Camera-type eye (tissue), 1 donor: ENCODE results near the gene CEP97. TPM values are rescaled to one million over a fixed set of nuclear protein-coding genes. Genes with fewer than 3 reads are reported as not detected.

Experiments used
- total RNA-seq: library from RNA; depleted of rRNA; stranded (reverse); fragments of >200 nt; gene quantifications from one replicate; pipeline ENCODE4 v1.2.3, GENCODE V29; 2014

Gene CEP97, protein sequence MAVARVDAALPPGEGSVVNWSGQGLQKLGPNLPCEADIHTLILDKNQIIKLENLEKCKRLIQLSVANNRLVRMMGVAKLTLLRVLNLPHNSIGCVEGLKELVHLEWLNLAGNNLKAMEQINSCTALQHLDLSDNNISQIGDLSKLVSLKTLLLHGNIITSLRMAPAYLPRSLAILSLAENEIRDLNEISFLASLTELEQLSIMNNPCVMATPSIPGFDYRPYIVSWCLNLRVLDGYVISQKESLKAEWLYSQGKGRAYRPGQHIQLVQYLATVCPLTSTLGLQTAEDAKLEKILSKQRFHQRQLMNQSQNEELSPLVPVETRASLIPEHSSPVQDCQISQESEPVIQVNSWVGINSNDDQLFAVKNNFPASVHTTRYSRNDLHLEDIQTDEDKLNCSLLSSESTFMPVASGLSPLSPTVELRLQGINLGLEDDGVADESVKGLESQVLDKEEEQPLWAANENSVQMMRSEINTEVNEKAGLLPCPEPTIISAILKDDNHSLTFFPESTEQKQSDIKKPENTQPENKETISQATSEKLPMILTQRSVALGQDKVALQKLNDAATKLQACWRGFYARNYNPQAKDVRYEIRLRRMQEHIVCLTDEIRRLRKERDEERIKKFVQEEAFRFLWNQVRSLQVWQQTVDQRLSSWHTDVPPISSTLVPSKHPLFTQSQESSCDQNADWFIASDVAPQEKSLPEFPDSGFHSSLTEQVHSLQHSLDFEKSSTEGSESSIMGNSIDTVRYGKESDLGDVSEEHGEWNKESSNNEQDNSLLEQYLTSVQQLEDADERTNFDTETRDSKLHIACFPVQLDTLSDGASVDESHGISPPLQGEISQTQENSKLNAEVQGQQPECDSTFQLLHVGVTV
- 51.5 TPM for total RNA-seq

DNA sequence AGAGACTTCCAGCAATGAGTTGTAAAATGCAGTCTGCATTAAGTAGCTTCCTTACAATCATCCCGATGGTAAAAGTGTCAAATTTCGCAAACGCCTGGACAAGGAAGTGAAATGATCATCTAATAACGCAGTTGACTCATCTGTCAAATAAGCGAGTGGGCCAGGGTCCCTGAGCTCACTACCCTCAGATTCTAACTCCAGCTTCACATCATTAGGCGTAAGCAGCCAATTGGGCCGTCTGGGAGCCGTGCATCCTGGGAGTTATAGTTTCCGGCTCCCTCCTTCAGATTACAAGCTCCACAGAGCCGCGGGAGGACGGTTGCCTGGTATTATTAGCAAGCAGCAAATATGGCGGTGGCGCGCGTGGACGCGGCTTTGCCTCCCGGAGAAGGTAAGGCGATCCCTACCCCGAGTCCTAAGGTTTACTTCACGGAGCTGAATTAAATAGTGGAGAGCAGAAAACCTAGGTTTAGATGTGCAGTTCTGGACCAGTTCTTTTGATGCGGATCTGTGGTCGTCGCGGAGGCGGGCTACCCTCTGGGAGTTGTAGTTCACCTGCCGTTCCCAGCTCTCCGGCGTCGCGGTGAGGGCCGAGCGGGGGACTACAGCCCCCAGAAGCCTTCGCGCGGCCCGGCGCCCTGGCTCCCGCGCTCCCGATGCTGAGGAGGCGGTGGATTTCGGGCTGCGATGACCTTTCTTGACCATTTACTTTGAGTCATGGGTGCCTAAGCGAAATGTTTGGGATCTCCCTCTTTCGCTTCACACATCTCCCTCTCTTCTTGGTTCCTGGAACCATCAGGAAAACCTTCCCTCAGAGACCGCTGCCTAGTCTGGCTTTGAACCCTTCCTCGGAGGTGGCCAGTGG is at the start of gene CEP97:
TSS of gene CEP97 (plus strand) at position 286 of the 865 bp plus-strand sequence. CDS start at position 349, 63 bp downstream.

DNA sequence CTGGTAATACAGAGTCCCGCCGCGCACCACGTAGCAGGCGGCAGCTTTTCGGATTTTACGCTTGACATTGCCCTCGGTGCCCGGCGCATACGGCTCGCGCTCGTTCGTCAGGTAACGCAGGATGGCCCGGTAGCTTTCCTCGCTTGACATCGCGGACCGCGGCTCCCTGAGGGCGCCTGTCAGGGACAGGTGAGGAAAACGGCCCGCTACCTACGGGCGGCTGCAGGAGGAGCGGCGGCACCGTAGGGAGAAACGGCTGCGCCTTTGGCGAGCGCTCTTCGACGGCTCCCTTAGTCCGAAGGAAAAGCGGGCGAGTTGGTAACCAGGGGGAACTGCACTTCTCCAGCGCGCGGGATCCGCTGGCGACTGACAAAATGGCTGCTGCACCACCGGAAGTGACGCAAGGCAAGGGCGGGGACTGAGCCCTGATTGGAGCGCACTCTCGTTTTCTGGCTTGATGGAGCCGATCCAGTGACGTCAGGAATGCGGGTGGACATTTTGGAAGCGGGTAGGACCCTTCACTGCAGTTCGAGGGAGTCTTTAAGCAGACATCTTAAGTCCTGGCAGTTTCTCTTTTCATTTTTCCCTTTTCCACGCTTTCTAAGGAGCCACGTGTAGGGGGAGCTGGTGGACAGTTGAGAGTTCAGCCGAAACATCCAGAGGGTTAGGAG is 47.5 kb upstream of the CEP97 start, which contains the start of gene ZBTB11:
TSS of gene ZBTB11 (minus strand) at position 368 of the 671 bp plus-strand sequence. CDS start at position 150, 218 bp downstream.

DNA sequence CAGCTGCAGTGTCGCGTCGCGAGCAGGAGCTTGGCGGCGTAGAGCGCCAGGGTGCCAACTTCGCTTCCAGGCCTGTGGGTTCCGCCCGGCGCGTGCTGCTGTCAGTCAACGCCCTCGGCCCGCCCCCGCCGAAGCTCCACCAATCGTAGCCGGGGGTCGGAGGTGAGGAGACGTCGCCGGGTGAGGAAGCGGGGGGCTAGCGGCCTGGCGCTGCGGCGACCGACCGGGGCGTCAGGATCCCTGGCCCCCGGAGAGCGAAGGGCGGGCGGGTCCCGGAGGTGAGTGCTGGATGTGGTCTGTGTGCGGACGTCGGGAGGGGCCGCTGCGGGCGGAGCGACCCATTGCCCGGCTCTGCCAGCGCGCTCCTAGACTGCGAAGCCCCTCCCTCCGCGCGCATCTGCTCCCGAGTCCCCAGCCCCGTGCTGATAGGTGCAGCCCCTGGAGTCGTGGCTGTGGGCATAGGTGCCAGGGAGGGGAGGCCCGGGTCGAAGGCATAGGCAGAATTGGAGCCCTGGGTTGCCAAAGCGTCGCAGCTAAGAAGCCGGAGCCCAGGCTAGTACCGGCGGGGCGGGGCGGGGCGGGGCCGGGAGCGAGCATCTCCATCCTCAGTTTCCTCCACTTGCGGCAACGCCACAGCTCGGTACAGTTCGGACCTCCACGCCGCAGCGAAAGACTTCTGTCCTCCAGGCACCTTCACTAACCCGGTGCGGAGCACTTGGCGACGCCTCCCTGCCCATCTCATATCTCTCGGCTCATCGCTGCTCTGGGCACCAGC is 54.8 kb downstream of the CEP97 start, which contains the start of gene NXPE3:
TSS of gene NXPE3 (plus strand) at position 165 of the 775 bp plus-strand sequence. CDS start 6,386 bp downstream, outside the sequence.

Other genes with a start within 250 kb of the CEP97 start
- 102 TPM for gene SENP7, start 211.4 kb upstream of the CEP97 start, total RNA-seq
- 33.7 TPM for gene TRMT10C, start 162.7 kb upstream of the CEP97 start, total RNA-seq
- gene PCNP, start 150.4 kb upstream of the CEP97 start, total RNA-seq: 167 TPM
- gene ZBTB11, start 47.5 kb upstream of the CEP97 start, total RNA-seq: 55.8 TPM
- gene RPL24, start 37.9 kb upstream of the CEP97 start, total RNA-seq: 920 TPM
- gene NXPE3, start 54.6 kb downstream of the CEP97 start, total RNA-seq: 15.0 TPM
- 18.6 TPM for gene NFKBIZ, start 124.9 kb downstream of the CEP97 start, total RNA-seq